BLaER1 treated with 17β-estradiol and CSF1 and Interleukin-3, amounts not matched to agents 10 nM and 100 nM (cell line): ENCODE data around the gene KIF14.

Experiments used
- H3K27ac ChIP-seq, 11 experiments: shearing (Covaris generic); formaldehyde crosslinking; 2 replicates each; pipeline ENCODE4 v1.8.1; 2022
- H3K27me3 ChIP-seq, 11 experiments: shearing (Covaris generic); formaldehyde crosslinking; 2 replicates each; pipeline ENCODE4 v1.8.1; 2022
- H3K36me3 ChIP-seq, 11 experiments: shearing (Covaris generic); formaldehyde crosslinking; 2 replicates each; pipeline ENCODE4 v1.8.1; 2022
- H3K4me1 ChIP-seq, 10 experiments: shearing (Covaris generic); formaldehyde crosslinking; 2 replicates each; pipeline ENCODE4 v1.8.1; 2022
- H3K4me2 ChIP-seq, 11 experiments: shearing (Covaris generic); formaldehyde crosslinking; 2 replicates each; pipeline ENCODE4 v1.8.1; 2022
- H3K4me3 ChIP-seq, 10 experiments: shearing (Covaris generic); formaldehyde crosslinking; 2 replicates each; pipeline ENCODE4 v1.8.1; 2022
- H3K9ac ChIP-seq, 11 experiments: shearing (Covaris generic); formaldehyde crosslinking; 2 replicates each; pipeline ENCODE4 v1.8.1; 2022
- H3K9me3 ChIP-seq, 11 experiments: shearing (Covaris generic); formaldehyde crosslinking; replicated peaks in 1 of 11; 2 replicates each; pipeline ENCODE4 v1.8.1; 2022
- H4K20me1 ChIP-seq, 11 experiments: shearing (Covaris generic); formaldehyde crosslinking; 2 replicates each; pipeline ENCODE4 v1.8.1; 2022
- Cebpa-rat ChIP-seq, 11 experiments: shearing (Covaris generic); IDR thresholded peaks; 2 replicates each; pipeline ENCODE4 v1.8.1; 2022

Gene KIF14

DNA sequence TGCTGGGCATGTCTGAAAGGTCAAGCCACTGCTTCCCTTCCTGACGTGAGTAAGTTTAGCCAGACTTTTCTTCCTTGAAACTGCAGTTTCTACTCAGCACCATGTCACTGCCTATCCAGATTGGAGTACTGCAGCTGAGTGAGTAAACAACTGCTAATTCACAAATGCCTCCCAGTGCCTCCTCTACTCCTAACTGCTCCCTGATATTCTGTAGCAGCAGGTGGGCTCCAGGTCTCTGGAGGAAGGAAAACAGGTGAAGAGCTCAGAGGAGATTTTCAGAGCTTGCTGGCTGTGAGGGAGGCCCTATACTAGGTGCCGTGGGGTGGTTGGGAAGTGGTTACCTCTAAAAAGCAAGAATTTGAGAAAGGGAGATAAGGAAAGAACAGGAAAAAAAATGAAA, 96.5 kb downstream of the KIF14 start:
- H3K27ac ChIP-seq = no peak overlapping the region
- H3K4me1 ChIP-seq = peaks cover 11 to 31% (median 24%) of the 10 kb centered on the region in 10 experiments
- H3K36me3 ChIP-seq = no peaks in the 10 kb centered on the region
- peak overlapping the region; percentile 36 to 71 (median 44); a peak in 19 of 22 replicates for H3K4me2 ChIP-seq
- TF ChIP-seq Cebpa-rat (IDR thresholded peaks at IDR 0.05) = no peak
- no peak overlapping the region for H3K9ac ChIP-seq
- no peaks in the 10 kb centered on the region for H3K27me3 ChIP-seq
- H3K9me3 ChIP-seq = no peaks in the 10 kb centered on the region
- H3K4me3 ChIP-seq = no peak overlapping the region
- no peaks in the 10 kb centered on the region for H4K20me1 ChIP-seq

GRCh38 chr1:200520735-200521134, 99.8 kb downstream of the KIF14 start:
- Histone ChIP-seq H3K4me1 (peaks cover 11 to 21% (median 18%) of the 10 kb centered on the region in 10 experiments), H4K20me1 (no peaks in the 10 kb centered on the region), H3K9ac (no peak overlapping the region), H3K27me3 (no peaks in the 10 kb centered on the region), H3K36me3 (no peaks in the 10 kb centered on the region), H3K9me3 (no peaks in the 10 kb centered on the region), H3K4me3 (no peak overlapping the region), H3K27ac (no peak overlapping the region), H3K4me2 (no peak overlapping the region)
- TF ChIP-seq Cebpa-rat (IDR thresholded peaks at IDR 0.05) = no peak

DNA sequence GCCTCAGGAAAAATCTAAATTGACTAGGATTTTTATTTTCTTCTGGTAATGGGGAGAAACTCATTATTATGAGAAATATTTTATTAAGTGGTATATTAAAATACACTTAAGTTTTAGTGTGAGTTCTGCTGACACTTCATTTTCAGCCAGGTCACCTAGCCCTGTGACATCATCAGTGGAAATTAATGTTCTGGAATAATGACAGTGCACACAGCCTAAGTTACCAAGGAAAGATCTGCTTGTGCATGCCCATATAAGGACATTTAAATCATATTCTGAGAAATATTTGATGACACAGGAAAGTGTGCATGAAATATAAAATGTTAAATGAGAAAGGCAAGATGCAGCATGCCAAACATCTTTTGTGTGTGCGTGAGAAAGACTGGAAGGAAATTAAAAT, 102.0 kb downstream of the KIF14 start:
- no peak overlapping the region for H3K4me3 ChIP-seq
- H3K9ac ChIP-seq = no peak overlapping the region
- H4K20me1 ChIP-seq = no peaks in the 10 kb centered on the region
- no peaks in the 10 kb centered on the region for H3K27me3 ChIP-seq
- H3K9me3 ChIP-seq = no peaks in the 10 kb centered on the region
- H3K4me1 ChIP-seq = peaks cover 0 to 8% (median 0%) of the 10 kb centered on the region in 10 experiments; a peak in 4 of 20 replicates
- H3K27ac ChIP-seq = no peak overlapping the region
- TF ChIP-seq Cebpa-rat (IDR thresholded peaks at IDR 0.05) = no peak
- no peaks in the 10 kb centered on the region for H3K36me3 ChIP-seq
- H3K4me2 ChIP-seq = no peak overlapping the region

DNA sequence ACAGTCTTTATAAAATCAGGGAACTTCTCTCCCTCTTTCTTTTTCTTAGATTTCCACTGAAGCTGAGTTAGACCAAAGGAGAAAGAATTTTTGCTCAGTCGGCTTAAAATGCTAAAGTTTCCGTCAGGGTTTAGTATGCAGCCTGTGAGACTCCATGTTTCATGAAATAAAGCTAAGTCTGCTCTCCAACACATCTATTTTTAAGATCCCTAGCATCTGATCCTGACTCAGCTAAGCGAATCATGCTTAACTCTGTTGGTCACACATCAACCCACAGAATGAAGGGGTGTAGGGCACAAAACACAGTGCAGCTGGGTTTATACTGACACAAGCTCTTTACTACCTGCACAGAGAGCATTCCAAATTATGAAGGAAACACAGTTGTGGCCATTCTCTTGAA, 108.4 kb downstream of the KIF14 start:
- no peak overlapping the region for H3K4me3 ChIP-seq
- peak overlapping the region in 4 of 11 experiments; percentile 13 to 43 (median 28); a peak in 5 of 22 replicates for H3K4me2 ChIP-seq
- H3K27ac ChIP-seq = peak overlapping the region in 3 of 11 experiments; percentile 8 to 33 (median 29); a peak in 3 of 22 replicates
- no peaks in the 10 kb centered on the region for H4K20me1 ChIP-seq
- no peaks in the 10 kb centered on the region for H3K36me3 ChIP-seq
- no peaks in the 10 kb centered on the region for H3K9me3 ChIP-seq
- peak overlapping the region in 2 of 11 experiments; percentile 19 to 22; a peak in 2 of 22 replicates for H3K9ac ChIP-seq
- no peaks in the 10 kb centered on the region for H3K27me3 ChIP-seq
- H3K4me1 ChIP-seq = peaks cover 0 to 22% (median 0%) of the 10 kb centered on the region in 10 experiments; a peak in 6 of 20 replicates
- TF ChIP-seq Cebpa-rat (IDR thresholded peaks at IDR 0.05) = no peak

DNA sequence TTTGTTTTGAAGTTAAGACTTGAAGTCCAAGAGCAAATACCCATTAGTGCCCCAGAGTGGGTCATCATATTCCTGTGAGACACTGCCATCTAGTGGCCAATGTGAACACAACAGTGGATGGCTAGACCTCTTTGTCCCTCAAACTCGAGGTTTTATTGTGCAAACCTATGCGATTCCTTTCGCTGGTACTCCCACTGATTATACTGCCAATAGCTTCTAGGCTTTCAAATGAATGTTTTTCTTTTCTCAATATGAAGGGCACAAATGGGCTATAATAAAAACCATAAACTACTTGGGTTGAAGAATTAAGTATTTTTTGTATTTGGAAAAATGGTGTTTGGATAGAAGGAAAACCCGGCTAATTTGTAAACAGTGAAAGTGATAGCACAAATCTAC, 110.3 kb downstream of the KIF14 start:
- Histone ChIP-seq H3K27me3 (no peaks in the 10 kb centered on the region), H3K9me3 (no peaks in the 10 kb centered on the region), H3K36me3 (no peaks in the 10 kb centered on the region), H3K9ac (no peak overlapping the region), H3K4me2 (no peak overlapping the region), H4K20me1 (no peaks in the 10 kb centered on the region), H3K4me3 (no peak overlapping the region), H3K27ac (no peak overlapping the region), H3K4me1 (peaks cover 0 to 22% (median 0%) of the 10 kb centered on the region in 10 experiments; a peak in 6 of 20 replicates)
- no peak for TF ChIP-seq Cebpa-rat (IDR thresholded peaks at IDR 0.05)

- H3K9me3 ChIP-seq = no peaks in the 10 kb centered on the region
- no peaks in the 10 kb centered on the region for H4K20me1 ChIP-seq
- no peak overlapping the region for H3K27ac ChIP-seq
- no peaks in the 10 kb centered on the region for H3K27me3 ChIP-seq
- H3K9ac ChIP-seq = no peak overlapping the region
- no peak overlapping the region for H3K4me3 ChIP-seq
- no peak for TF ChIP-seq Cebpa-rat (IDR thresholded peaks at IDR 0.05)
- H3K4me1 ChIP-seq = peaks cover 0 to 10% (median 0%) of the 10 kb centered on the region in 10 experiments; a peak in 5 of 20 replicates
- H3K4me2 ChIP-seq = no peak overlapping the region
- no peaks in the 10 kb centered on the region for H3K36me3 ChIP-seq
Observed at GRCh38 chr1:200506471-200506870, 114.1 kb downstream of the KIF14 start.

- Histone ChIP-seq H3K27ac (no peak overlapping the region), H3K36me3 (no peaks in the 10 kb centered on the region), H3K9me3 (no peaks in the 10 kb centered on the region), H3K4me3 (no peak overlapping the region), H3K9ac (no peak overlapping the region), H3K4me2 (no peak overlapping the region), H4K20me1 (no peaks in the 10 kb centered on the region), H3K27me3 (no peaks in the 10 kb centered on the region), H3K4me1 (peaks cover 0 to 6% (median 0%) of the 10 kb centered on the region in 10 experiments; a peak in 3 of 20 replicates)
- no peak for TF ChIP-seq Cebpa-rat (IDR thresholded peaks at IDR 0.05)
Observed at GRCh38 chr1:200505257-200505656, 115.3 kb downstream of the KIF14 start.
